HepG2 (cell line): ENCODE measurements around the gene ZNF578. TPM values are rescaled to one million over a fixed set of nuclear protein-coding genes. Genes with fewer than 3 reads are reported as not detected.

Experiments
- AGO2 ChIP-seq: fragments of 200-400 bp; formaldehyde crosslinking; optimal IDR thresholded peaks from 2 replicates; pipeline ENCODE3; 2017; ENCODE audit warnings: mild to moderate bottlenecking, low read depth, low read length, moderate library complexity
- ARID4A ChIP-seq: sonication (generic); formaldehyde crosslinking; IDR thresholded peaks from 2 replicates; pipeline ENCODE4 v1.5.0; 2020; ENCODE audit warnings: mild to moderate bottlenecking, missing genetic modification reagents, borderline replicate concordance
- FOXO4 ChIP-seq: sonication (generic); formaldehyde crosslinking; conservative IDR thresholded peaks from 2 replicates; pipeline ENCODE4 v1.8.1; 2023; ENCODE audit warnings: missing genetic modification reagents
- KMT2A ChIP-seq: sonication (generic); formaldehyde crosslinking; IDR thresholded peaks from 2 replicates; pipeline ENCODE4 v1.4.0; 2020; ENCODE audit warnings: missing genetic modification reagents
- MAFF ChIP-seq: IDR thresholded peaks from 2 replicates; pipeline ENCODE4 v1.6.1; 2011; ENCODE audit warnings: low read depth, low read length, improper control_type of control experiment
- MXI1 ChIP-seq: IDR thresholded peaks from 3 replicates; pipeline ENCODE4 v1.6.1; 2012; ENCODE audit warnings: low read depth, low read length, inconsistent platforms, borderline replicate concordance
- NFIC ChIP-seq: IDR thresholded peaks from 2 replicates; pipeline ENCODE4 v1.6.1; 2012; ENCODE audit warnings: mild to moderate bottlenecking, low read length, inconsistent platforms
- NR1H2 ChIP-seq: sonication (generic); formaldehyde crosslinking; IDR thresholded peaks from 2 replicates; pipeline ENCODE4 v1.8.1; 2022; ENCODE audit warnings: low read depth, missing genetic modification reagents, borderline replicate concordance
- REPIN1 ChIP-seq: sonication (generic); formaldehyde crosslinking; IDR thresholded peaks from 2 replicates; pipeline ENCODE4 v1.8.0; 2022; ENCODE audit warnings: missing genetic modification reagents, low read depth, mild to moderate bottlenecking, borderline replicate concordance
- RORA ChIP-seq: sonication (generic); formaldehyde crosslinking; IDR thresholded peaks from 2 replicates; pipeline ENCODE4 v1.5.0; 2020; ENCODE audit warnings: mild to moderate bottlenecking, missing genetic modification reagents, moderate library complexity
- ZBED4 ChIP-seq: sonication (generic); formaldehyde crosslinking; IDR thresholded peaks from 2 replicates; pipeline ENCODE4 v1.4.0; 2020; ENCODE audit warnings: missing genetic modification reagents, borderline replicate concordance
- ZBTB1 ChIP-seq: sonication (generic); formaldehyde crosslinking; IDR thresholded peaks from 2 replicates; pipeline ENCODE4 v1.4.0; 2020; ENCODE audit warnings: missing genetic modification reagents, borderline replicate concordance
- ZNF275 ChIP-seq: sonication (generic); formaldehyde crosslinking; IDR thresholded peaks from 2 replicates; pipeline ENCODE4 v1.8.0; 2022; ENCODE audit warnings: missing genetic modification reagents, mild to moderate bottlenecking, inconsistent platforms, borderline replicate concordance
- ZNF460 ChIP-seq: sonication (generic); formaldehyde crosslinking; IDR thresholded peaks from 2 replicates; pipeline ENCODE4 v1.5.1; 2020; ENCODE audit warnings: missing genetic modification reagents, mild to moderate bottlenecking, borderline replicate concordance
- ZNF713 ChIP-seq: sonication (generic); formaldehyde crosslinking; IDR thresholded peaks from 2 replicates; pipeline ENCODE4 v1.4.0; 2020; ENCODE audit warnings: mild to moderate bottlenecking, missing genetic modification reagents
- ZSCAN30 ChIP-seq: sonication (generic); formaldehyde crosslinking; IDR thresholded peaks from 2 replicates; pipeline ENCODE4 v1.5.0; 2020; ENCODE audit warnings: mild to moderate bottlenecking, missing genetic modification reagents
- polyA plus RNA-seq, 8 experiments: library from polyadenylated mRNA; depleted of rRNA in 3 of 8; stranded (reverse) in 7 of 8; unstranded in 1 of 8; fragments of >200 nt; fragmentation: Illumina TruSeq in 4 of 8; extraction: Trizol in 4 of 8; gene quantifications; 2 replicates each; pipeline versions ENCODE4 v1.2.1 to v1.2.3, GENCODE V29; 2011 to 2016; ENCODE audit warnings: low read depth in 4 of 8, missing spikeins in 1 of 8, mixed read lengths in 1 of 8; ENCODE audit not compliant: insufficient read depth in 1 of 8
- total RNA-seq, 5 experiments: library from RNA; depleted of rRNA; stranded (reverse); fragments of >200 nt; fragmentation: Illumina TruSeq; extraction: Trizol; gene quantifications; 2 replicates each; pipeline ENCODE4 v1.2.3, GENCODE V29; 2016; ENCODE audit warnings: low read depth in 1 of 5
- TF ChIP-seq, protein P1 (sequence below): sonication (generic); formaldehyde crosslinking; IDR thresholded peaks from 2 replicates; pipeline ENCODE4 v1.4.0; 2020; ENCODE audit warnings: mild to moderate bottlenecking, low read depth, missing genetic modification reagents

Gene ZNF578
- total and polyA plus RNA-seq, 2 of the 13 experiments (the other 11 are each of a cell fraction or from before 2014, with no cell fraction given): not detected

- TF ChIP-seq, protein P1, sequence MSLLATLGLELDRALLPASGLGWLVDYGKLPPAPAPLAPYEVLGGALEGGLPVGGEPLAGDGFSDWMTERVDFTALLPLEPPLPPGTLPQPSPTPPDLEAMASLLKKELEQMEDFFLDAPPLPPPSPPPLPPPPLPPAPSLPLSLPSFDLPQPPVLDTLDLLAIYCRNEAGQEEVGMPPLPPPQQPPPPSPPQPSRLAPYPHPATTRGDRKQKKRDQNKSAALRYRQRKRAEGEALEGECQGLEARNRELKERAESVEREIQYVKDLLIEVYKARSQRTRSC (CRISPR knock-in tag): no peak
- no peak for TF ChIP-seq MXI1
- no peak for TF ChIP-seq ZBED4 (CRISPR knock-in tag)
- no peak for TF ChIP-seq NFIC
- TF ChIP-seq ZNF713 (CRISPR knock-in tag): no peak
- TF ChIP-seq ZNF275 (CRISPR knock-in tag): no peak
- TF ChIP-seq AGO2: no peak
- TF ChIP-seq REPIN1 (CRISPR knock-in tag): no peak
- TF ChIP-seq MAFF: no peak
- TF ChIP-seq FOXO4 (CRISPR knock-in tag): 0 out of 2 replicates have a peak, but pooled peaks have one; percentile 44
- no peak for TF ChIP-seq RORA (CRISPR knock-in tag)
- no peak for TF ChIP-seq ZBTB1 (CRISPR knock-in tag)
- TF ChIP-seq ARID4A (CRISPR knock-in tag): peak; percentile 73
- TF ChIP-seq ZNF460 (CRISPR knock-in tag): no peak
- TF ChIP-seq ZSCAN30: no peak
- TF ChIP-seq KMT2A (CRISPR knock-in tag): peak; percentile 63
- no peak for TF ChIP-seq NR1H2 (CRISPR knock-in tag)
These were observed 74.0 kb downstream of the ZNF578 start, which contains the start of gene ZNF808 (continued) for GRCh38 chr19:52527134-52527955.
